ENCODE results near the gene SIK1.
"Not testable (repeated sequence)": the region's sequence is repeated elsewhere in the genome, so short reads cannot be mapped to it uniquely, and the experiment has no call there.

Gene SIK1

DNA sequence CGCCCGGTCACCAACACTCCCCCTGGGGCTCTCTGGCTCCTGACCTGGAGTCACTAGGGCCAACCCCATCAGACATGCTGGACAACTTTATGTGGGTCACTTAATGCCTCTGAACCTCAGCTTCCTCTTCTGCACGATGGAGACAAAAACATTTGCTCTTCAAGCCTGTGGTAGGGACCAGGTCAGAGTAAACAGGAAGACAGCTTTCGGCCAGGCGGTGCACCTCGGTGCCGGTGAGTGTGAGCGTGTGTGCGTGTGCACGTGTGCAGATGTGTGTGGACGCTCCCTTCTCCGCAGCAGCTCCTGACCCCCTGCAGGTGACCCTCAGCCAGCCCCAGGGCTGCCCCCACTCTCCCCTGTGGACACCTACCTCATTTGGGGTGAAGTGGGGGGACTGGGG, 28.4 kb downstream of the SIK1 start:
- FAIRE-seq: peak; percentile 96
- DNase-seq (ENCODE audit: extremely low spot score, insufficient read length, low read depth): not testable (repeated sequence)

DNA sequence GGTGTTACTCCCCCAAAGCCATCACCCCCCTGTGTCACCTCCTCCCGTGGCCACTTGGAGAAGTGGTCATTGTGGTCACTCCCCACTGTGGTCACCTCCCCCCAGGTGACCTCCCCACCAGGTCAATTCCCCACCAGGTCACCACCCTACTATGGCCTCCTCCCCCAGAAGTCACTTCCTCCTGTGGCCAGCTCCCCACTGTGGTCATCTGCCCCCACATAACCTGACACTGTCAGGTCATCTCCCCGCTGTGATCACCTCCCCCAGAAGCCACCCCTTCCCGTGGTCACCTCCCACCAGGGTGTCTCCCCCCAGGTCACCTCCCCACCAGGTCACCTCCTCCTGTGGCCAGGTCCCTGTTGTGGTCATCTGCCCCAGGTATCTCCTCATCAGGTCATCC, 28.9 kb downstream of the SIK1 start:
- DNase-seq (ENCODE audit: extremely low spot score, insufficient read length, low read depth); FAIRE-seq: not testable (repeated sequence)

DNA sequence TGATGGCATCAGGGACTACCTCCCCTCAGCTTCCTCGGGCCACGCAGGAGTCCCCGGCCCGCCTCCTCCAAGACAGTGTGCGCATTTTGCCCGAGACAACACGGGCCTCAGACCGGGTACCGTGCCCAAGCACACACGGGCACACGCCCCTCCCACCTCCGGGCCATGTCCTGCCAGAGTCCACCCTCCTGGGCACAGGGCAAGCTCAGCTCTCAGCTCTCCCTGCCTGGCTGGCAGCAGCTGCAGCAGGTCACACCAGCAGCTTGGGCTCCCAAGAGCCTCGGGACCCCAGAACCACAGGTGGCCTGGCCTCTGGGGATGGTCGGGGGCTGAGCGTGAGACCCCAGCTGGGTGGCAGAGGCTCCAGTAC, 29.5 kb downstream of the SIK1 start:
- FAIRE-seq; DNase-seq (ENCODE audit: extremely low spot score, insufficient read length, low read depth): not testable (repeated sequence)

DNA sequence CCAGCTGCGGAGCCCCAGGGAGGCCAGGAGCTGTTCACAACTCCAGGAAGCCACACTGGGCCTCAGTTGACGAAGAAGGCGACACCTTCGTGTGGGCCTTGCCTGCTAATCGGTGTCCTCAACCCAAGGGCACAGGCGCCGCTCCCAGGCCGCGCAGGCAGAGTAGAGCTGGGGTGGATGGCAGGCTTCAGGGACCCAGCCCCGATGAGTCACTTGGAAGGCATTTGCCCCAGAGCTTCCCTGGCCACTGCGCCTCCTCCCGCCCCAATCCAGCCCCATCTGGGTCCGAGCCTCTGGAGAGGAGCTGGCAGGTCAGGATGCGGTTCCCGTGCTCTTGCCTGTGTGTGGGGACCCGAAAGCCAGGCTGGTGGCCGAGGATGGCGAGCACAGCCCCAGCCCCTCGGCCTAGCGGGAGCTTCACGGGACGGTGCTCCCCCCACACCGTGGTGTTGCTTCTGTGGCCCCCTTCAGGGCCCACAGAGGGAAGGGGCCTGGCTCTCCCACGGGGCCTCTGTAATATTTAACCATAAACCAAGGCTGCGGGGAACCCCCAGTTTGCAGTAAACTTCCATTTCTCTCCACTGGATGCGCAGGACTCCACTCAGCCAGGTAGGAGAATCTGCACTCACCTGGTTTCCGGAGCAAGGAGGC, 30.0 kb downstream of the SIK1 start:
- FAIRE-seq; DNase-seq (ENCODE audit: extremely low spot score, insufficient read length, low read depth): not testable (repeated sequence)

DNA sequence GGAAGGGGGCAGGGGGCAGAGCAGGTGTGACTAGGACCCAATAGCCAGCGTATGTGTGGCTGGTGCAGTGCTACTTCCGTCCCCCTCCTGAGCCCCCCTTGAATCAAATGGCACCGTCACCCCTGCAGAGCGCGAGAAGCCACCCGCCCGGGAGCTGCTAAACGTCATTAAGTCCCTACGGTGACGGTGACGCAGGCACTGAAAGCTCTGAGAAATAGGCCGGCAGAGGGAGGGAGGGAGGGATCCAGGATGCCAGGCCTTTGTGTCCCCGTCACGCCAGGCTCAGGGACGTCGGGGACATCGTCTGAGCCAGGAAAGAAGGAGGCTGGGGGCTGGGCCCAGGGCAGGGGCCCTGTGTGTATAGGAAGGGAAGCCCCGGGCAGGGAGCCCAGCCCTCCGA, 43.6 kb downstream of the SIK1 start:
- not testable (repeated sequence) for FAIRE-seq; DNase-seq (ENCODE audit: extremely low spot score, insufficient read length, low read depth)

DNA sequence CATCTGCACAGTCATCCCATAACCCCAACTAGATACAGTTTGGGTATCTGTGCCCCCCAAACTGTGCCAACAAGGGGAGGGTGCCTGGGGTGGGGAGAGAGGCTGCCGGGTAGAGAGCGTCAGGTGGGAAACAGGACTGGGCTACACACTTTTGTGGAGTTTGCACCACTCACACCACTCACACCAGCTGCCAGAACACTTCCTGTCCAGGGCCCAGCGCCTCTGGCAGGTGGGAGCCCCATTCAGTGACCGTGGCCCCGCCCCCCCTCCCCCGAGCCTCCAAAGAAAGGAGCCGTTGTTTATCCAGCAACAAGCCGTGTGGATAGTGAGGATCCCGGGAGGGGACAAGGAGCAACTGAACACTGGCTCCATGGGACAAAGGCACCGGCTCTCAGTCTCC, 44.0 kb downstream of the SIK1 start:
- not testable (repeated sequence) for FAIRE-seq; DNase-seq (ENCODE audit: extremely low spot score, insufficient read length, low read depth)

DNA sequence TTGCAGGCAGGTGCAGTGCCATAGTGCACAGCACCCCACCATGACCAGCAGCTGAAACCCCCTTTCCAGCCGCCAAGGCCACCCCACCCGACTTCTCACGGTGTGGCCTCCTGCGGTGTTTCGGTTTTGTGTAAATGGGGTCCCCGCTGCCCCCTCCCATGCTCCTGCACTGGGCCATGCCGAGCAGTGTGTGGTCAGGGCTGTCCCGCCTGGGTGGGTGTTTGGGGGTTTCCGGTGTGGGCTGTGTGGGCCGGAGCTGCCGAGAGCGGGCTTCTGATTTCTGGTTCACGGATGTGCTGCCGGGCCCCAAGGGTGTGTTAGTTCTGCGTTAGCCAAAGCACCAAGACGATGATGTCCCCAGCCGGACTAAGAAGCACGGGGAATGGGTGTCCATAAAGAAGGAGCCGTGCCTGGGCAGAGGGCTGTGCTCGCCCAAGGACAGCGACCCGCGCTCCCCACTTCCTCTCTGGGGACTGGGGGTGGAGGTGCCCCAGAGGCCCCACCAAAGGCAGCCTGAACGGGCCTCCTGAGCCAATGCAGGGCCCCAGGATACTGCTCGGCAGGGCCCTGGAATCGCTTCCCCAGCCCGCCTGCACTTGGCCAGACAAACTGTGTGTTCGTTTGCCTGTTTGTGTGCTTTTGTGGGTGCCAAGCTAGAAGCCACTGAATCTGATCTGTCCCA, 45.9 kb downstream of the SIK1 start:
- not testable (repeated sequence) for DNase-seq (ENCODE audit: extremely low spot score, insufficient read length, low read depth)
- peak; percentile 71 for FAIRE-seq

DNA sequence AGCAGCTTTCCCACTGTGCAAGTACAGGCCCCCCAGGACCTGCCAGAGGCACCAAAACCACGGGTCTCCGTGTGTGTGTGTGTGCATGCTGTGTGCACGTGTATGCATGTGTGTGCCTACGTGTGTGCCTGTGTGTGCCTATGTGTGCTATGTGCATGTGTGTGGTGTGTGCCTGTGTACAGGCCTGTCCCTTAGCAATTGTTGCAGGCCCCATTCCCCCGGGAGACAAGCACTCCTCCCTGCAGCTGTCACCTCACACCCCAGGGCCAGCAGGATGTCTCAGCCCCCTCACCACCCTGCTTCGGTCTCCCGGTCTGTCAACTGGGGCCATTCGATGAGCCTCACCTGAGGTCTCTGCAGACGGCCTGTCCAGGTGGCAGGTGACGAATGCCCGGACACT, 46.6 kb downstream of the SIK1 start:
- not testable (repeated sequence) for DNase-seq (ENCODE audit: extremely low spot score, insufficient read length, low read depth)
- peak; percentile 76 for FAIRE-seq

DNA sequence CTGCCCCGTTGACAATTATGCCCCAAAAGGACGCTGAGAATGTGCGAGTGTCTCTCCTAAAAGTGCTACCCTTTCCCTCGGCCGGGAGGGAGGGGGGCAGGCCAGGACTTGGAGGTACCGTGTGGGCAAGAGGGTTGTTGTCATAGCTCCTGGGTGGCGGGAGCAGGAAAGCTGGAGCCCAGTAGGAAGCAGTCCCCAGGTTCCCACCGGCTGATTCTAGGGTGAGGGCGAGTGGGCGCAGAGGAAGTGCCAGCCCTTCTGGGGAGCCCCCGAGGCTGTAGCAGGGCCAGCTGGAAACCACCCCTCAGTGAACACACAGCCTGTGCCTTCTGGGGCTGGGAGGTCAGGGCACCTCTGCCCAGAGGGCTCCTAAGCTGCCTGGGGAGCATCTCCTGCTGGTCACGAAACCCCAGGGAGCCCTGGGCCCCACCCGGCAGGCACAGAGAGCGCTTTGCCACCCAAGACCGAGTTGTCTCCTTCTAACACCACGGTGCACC, 47.3 kb downstream of the SIK1 start:
- FAIRE-seq: peak; percentile 57
- not testable (repeated sequence) for DNase-seq (ENCODE audit: extremely low spot score, insufficient read length, low read depth)

DNA sequence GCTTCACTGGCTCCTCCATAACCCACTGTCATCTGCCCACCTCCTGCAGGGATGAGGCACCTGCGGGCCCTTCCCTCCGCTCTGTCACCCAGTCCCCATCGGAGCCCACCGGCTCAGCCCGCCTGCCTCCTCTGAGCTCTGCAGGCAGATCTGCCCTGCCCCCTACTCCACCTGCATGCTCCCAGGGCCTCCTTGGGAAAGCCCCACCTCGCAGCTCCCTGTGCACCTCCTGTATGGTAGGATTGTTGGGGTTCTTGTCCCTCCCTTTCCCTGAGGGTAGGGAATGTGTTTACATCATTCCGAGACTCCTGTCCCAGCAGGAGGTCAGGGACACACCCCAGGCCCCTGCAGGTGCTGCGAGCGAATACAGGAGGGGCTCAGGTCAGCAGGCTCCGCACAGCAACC, 50.5 kb downstream of the SIK1 start:
- no peak for DNase-seq (ENCODE audit: extremely low spot score, insufficient read length, low read depth)
- FAIRE-seq: no peak

DNA sequence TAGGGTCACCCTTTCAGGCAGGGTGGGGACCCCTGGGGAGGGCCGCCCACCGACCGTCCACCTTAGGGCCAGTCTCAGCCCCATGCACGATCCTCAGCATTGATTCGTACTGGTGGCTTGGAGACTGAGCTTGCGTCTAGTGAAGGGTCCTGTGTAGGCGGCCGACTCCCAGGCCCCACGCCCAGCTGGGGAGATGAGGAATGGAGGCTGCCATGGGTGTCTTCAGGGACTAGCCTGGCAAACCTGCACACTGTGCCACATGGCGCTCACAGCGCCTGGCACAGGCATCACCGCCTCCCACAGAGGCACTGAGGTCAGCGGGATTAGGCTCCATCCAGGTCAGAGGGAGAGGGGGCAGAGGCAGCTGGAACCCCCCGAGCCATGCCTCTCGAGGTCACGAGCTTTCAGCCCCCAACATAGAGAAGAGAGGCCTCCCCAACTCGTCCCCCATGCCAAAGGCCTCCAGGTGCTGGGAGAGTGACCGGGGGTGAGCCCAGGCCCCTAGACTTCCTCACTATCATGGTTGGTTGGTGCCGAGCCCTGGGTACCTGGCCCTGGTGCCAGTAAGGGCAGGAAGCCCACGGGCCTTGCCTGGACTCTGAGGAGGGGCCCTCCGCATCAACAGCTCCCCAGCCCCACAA, 51.0 kb downstream of the SIK1 start:
- no peak for FAIRE-seq
- no peak for DNase-seq (ENCODE audit: extremely low spot score, insufficient read length, low read depth)

DNA sequence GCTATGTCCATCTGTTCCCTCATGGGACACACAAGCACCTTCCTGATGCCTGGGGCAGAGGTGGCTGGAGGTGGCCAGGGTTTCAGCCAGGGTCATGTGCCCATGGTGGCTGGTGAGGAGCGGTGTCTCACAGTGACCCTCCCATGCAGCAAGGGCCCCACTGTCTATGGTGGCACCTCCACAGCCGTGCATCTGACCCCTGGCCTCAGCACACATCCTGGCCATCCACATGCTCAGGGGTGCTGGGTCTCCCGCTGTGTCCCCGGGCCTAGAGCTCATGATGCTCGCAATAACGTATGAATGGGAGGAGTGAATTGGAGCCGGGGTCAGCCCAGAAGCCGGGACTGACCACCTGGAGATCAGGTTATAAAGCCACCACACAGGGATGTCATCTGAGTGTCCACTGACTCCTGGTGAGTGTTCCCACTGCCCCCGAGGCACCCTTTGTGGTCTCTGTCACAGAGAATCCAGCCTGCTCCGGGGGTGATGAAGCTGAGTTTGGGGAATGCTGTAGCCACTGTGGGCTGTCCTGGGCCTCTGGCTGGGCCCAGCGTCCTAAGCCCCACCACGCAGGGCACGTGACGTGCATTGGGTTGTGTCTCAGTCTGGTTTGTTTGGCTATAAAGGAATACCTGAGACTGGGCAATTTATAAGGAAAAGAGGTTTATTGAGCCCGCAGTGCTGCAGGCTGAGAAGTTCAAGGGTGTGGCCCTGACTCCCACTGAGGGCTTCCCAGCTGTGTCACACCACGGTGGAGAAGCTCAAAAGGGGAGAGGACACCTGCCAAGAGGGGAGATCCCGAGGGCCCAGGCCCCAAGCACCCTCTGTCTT, 51.7 kb downstream of the SIK1 start:
- FAIRE-seq (no peak), DNase-seq (ENCODE audit: extremely low spot score, insufficient read length, low read depth) (no peak)

DNA sequence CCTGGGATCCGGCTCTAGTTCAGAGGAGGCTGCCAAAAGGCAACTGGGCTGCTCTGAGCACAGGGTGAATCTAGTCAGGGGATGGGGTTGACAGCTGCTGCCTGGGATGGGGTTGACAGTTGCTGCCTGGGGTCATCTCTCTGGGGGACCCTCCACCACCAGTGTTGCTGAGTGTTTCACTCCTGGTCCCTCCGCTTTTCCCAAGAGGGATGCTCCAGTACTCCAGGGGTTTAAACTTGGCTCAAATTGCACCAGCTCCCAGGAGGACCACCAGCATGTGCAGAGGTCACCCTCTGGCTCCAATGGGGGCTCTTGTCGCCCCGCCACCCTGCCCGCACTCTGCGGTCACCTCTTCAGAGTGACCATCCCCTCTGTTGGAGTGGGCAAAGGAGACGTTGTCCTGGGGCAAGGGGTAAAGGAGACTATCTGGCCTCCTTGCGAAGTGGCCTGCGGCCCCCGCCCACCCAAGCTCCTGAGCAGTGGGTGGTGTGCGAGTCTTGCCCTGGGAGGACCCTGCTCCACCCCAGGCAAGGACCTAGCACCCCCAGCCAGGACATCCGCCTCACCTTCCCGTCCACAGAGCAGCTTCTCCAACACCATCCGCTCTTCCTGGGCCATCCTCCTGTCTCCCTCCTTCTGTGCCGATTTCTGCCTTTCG, 52.6 kb downstream of the SIK1 start:
- no peak for FAIRE-seq
- DNase-seq (ENCODE audit: extremely low spot score, insufficient read length, low read depth): no peak

DNA sequence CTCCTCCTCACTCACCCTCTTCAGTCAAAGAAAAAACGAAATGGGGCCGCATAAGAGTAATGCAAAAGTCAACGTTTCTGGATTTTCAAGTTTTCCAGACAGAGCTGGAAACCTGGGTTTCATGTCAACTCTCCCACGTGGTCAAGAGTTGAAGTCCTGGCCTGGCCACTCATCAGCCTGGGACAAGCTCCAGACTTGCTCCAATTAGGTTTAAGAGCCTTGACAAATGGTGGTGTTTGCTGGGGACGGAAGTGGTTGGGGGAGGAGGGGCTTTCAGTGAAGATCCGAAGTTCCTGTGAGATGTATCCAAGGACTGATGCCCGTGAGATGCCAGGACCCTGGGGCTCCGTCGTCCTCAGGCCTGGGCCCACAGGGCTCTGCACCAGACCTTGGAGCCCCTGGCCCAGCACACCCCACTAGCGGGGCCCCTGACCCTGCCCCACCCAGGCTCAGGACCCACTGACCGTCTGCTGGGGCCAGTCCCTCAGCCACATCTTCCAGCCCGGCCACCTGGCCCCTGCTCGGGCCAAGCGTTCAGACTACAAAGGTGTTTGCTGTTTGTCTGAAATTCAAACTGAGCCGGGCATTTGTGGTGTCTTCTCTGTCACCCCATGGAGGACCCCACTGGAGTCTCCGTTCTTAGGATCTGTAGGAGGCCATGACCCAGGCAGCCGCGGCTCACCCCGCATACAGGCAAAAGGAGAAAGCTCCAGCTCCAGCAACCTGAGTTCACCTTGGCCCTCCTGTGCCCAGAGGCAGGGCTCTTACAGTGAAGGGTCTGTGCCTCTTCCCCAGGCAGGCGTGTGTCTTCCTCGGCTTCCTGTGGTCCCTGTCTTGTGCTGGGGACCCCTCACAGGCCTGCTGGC, 53.3 kb downstream of the SIK1 start:
- no peak for DNase-seq (ENCODE audit: extremely low spot score, insufficient read length, low read depth)
- no peak for FAIRE-seq

DNA sequence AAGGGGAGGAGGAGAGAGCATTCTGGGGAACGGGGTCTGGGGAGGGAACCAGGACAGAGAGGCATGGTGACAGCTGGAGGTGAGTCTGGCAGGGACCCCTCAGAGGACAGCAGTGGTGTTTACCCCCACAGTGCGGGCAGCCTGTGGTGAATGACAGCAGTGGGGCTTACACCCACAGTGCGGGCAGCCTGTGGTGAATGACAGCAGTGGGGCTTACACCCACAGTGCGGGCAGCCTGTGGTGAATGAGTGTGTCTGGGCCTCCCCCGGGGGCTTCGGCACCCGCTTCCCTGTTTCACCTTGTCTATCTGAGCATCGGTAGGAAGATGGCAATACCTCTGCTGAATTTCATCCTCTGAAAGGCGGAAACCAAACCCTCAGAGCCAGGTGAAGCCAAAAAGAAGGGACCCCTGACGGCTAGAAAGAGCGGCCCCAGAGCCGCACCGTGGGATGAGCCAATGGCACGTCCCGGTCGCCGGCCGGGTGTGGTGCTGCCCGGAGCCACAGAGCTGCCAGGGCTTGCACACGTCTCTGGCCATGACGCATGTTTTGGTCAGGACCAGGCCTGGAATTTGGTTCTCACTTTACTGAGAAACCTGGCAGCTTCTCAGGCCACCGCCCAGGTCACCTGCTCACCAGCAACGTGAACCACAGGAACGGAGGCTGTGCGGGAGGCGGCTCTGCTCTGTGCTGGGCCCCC, 54.1 kb downstream of the SIK1 start:
- DNase-seq (ENCODE audit: extremely low spot score, insufficient read length, low read depth): no peak
- FAIRE-seq: no peak

DNA sequence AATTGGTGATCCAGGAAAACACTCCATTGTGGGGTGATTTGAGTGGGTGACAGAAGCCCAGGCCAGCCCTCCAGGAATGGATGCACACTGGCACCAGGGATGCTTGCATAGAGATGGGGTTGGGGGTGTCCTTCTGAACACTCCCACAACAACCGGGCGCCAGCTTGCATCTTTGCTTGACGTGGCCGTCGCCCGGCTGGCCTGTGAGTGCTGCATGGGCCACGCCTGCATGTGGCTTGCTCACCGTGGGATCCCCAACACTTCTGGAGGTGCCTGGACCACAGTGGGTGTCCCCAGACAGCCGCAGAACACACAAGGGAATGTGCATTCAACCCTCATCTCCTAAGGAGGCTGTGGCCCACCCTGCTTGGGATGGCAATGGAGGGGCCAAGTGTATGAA, 55.1 kb downstream of the SIK1 start:
- DNase-seq (ENCODE audit: extremely low spot score, insufficient read length, low read depth): no peak
- no peak for FAIRE-seq

DNA sequence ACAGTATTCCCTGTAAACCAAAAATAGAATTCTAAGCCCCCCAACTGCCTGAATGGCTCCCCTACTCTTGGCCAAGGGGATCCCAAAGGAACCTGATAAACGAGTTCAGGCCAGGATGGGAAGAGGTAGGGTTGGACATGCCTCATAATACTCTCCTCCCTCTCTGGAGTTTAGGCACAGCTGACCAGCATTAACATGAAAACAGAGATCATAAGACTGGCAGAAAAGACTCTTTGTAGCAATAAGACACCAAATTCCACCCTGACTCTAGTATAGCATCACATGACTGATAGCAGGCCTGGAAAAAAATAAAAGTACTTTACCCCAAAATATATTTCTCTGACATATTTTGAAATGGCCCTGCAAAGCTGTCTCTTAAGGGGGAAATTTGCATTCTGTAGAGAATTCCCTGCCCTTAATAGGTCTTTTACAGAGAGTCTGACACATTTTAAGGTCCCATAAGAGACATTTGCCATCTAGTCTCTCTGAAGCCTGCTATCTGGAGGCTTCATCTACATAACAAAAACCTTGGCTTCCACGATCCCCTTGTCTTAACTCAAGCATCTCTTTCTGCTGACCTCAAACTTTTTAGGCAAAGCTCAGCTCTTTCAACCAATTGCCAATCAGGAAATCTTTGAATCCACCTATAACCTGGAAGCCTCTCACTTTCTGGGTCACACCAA, 55.9 kb downstream of the SIK1 start:
- no peak for DNase-seq (ENCODE audit: extremely low spot score, insufficient read length, low read depth)

More for the DNA sequence above, 55.9 kb downstream of the SIK1 start:
- FAIRE-seq: no peak

Measured in GM18507 (cell line).